Right cardiac atrium (tissue), 5 donors: ENCODE measurements around the gene NIPSNAP3A. TPM values are rescaled to one million over a fixed set of nuclear protein-coding genes. Genes with fewer than 3 reads are reported as not detected.

ENCODE experiments used
- polyA plus RNA-seq: library from polyadenylated mRNA; stranded (reverse); fragments of 200-250 nt; gene quantifications from one replicate; pipeline ENCODE4 v1.2.3, GENCODE V29; 2013
- total RNA-seq, 4 donors: library from RNA; stranded (reverse); fragmentation: NEBNext Ultra II Directional; extraction: Animal tissue kit (Norgen Biotek cat#: 25700); gene quantifications; one replicate each; pipeline ENCODE4 v1.2.1, GENCODE V29; 2021
- donor health status: healthy with polysubstance abuse.
- donor health status: DM: no; HTN: yes; CAD: no.
- donor health status: DM: no; HTN: no; CAD: no.
- donor health status: DM: no; HTN: yes; CAD: no; lungs with severe emphysema.
- donor health status: DM: yes; HTN: yes; CAD: no.

The NIPSNAP3A gene
- total and polyA plus RNA-seq, 5 donors, result 14.3 to 25.5 (median 20.2) TPM

Other genes with a start within 250 kb of the NIPSNAP3A start
- not detected for gene OR13F1, start 243.4 kb upstream of the NIPSNAP3A start, total RNA-seq
- not detected for gene OR13F1, start 243.4 kb upstream of the NIPSNAP3A start, polyA plus RNA-seq
- gene OR13C4, start 220.5 kb upstream of the NIPSNAP3A start, total RNA-seq, result not detected
- gene OR13C4, start 220.5 kb upstream of the NIPSNAP3A start, polyA plus RNA-seq, result not detected
- not detected for gene OR13C3, start 210.8 kb upstream of the NIPSNAP3A start, total RNA-seq
- gene OR13C3, start 210.8 kb upstream of the NIPSNAP3A start, polyA plus RNA-seq, result not detected
- not detected for gene OR13C8, start 178.5 kb upstream of the NIPSNAP3A start, total RNA-seq
- gene OR13C8, start 178.5 kb upstream of the NIPSNAP3A start, polyA plus RNA-seq, result not detected
- not detected for gene OR13C5, start 148.3 kb upstream of the NIPSNAP3A start, total RNA-seq
- gene OR13C5, start 148.3 kb upstream of the NIPSNAP3A start, polyA plus RNA-seq, result not detected
- gene OR13C2, start 142.1 kb upstream of the NIPSNAP3A start, total RNA-seq, result not detected
- gene OR13C2, start 142.1 kb upstream of the NIPSNAP3A start, polyA plus RNA-seq, result not detected
- not detected for gene OR13C9, start 129.5 kb upstream of the NIPSNAP3A start, total RNA-seq
- not detected for gene OR13C9, start 129.5 kb upstream of the NIPSNAP3A start, polyA plus RNA-seq
- not detected for gene OR13D1, start 53.2 kb upstream of the NIPSNAP3A start, total RNA-seq
- gene OR13D1, start 53.2 kb upstream of the NIPSNAP3A start, polyA plus RNA-seq, result not detected
- 10 to 100 TPM; 19.5 to 24.6 (median 20.0) TPM for gene NIPSNAP3B, start 16.4 kb downstream of the NIPSNAP3A start, total RNA-seq
- gene NIPSNAP3B, start 16.4 kb downstream of the NIPSNAP3A start, polyA plus RNA-seq, result 20.4 TPM
- 10 to 100 TPM in 2 of 4 donors, 1 to 10 TPM in 2; 6.3 to 14.2 (median 9.2) TPM for gene ABCA1, start 180.5 kb downstream of the NIPSNAP3A start, total RNA-seq
- 3.5 TPM for gene ABCA1, start 180.5 kb downstream of the NIPSNAP3A start, polyA plus RNA-seq